Activated naive CD4-positive, alpha-beta T cell treated with anti-CD3 and anti-CD28 coated beads, Interleukin-2, amount 50 U/mL, for 24 hours (primary cell): Measurements from ENCODE around the gene JKAMP.

Experiments
- H3K27ac Mint-ChIP-seq: one replicate; pipeline ENCODE4 v1.8.0; 2021; ENCODE audit warnings: mild to moderate bottlenecking, mixed read lengths
- H3K27me3 Mint-ChIP-seq: one replicate; pipeline ENCODE4 v1.8.0; 2021; ENCODE audit warnings: mixed read lengths
- H3K36me3 Mint-ChIP-seq: one replicate; pipeline ENCODE4 v1.8.0; 2021; ENCODE audit warnings: mixed read lengths
- H3K4me1 Mint-ChIP-seq: one replicate; pipeline ENCODE4 v1.8.0; 2021; ENCODE audit warnings: mixed read lengths
- H3K4me3 Mint-ChIP-seq: one replicate; pipeline ENCODE4 v1.8.0; 2021; ENCODE audit warnings: mild to moderate bottlenecking, mixed read lengths
- H3K9me3 Mint-ChIP-seq: one replicate; pipeline ENCODE4 v1.8.0; 2021; ENCODE audit warnings: mixed read lengths

The JKAMP gene

GRCh38 chr14:59464486-59465315 is 19.6 kb upstream of the JKAMP start:
- H3K4me1 Mint-ChIP-seq = peaks cover 4% of the 10 kb centered on the region
- no peaks in the 10 kb centered on the region for H3K9me3 Mint-ChIP-seq
- H3K27me3 Mint-ChIP-seq = no peaks in the 10 kb centered on the region
- peak overlapping the region; percentile 90 for H3K4me3 Mint-ChIP-seq
- peaks cover 2% of the 10 kb centered on the region for H3K36me3 Mint-ChIP-seq
- peak overlapping the region; percentile 52 for H3K27ac Mint-ChIP-seq

- Mint-ChIP-seq H3K4me1 (peaks cover 4% of the 10 kb centered on the region), H3K4me3 (peak within 1 kb of the TSS; percentile 90), H3K9me3 (no peaks in the 10 kb centered on the region), H3K36me3 (peaks cover 2% of the 10 kb centered on the region), H3K27me3 (no peaks in the 10 kb centered on the region), H3K27ac (peak within 1 kb of the TSS; percentile 52)
Observed at GRCh38 chr14:59465316-59466135, 18.8 kb upstream of the JKAMP start, which contains the start of gene GPR135. Gene GPR135, minus strand, starts transcription at chr14:59465380. Its CDS starts 154 bp downstream, at chr14:59465226.

GRCh38 chr14:59474172-59474571 is 10.1 kb upstream of the JKAMP start:
- Mint-ChIP-seq H3K27me3 (no peaks in the 10 kb centered on the region), H3K4me3 (no peak overlapping the region), H3K9me3 (no peaks in the 10 kb centered on the region), H3K4me1 (peaks cover 12% of the 10 kb centered on the region), H3K36me3 (peaks cover 6% of the 10 kb centered on the region), H3K27ac (no peak overlapping the region)

- Mint-ChIP-seq H3K27me3 (no peaks in the 10 kb centered on the region), H3K36me3 (peaks cover 6% of the 10 kb centered on the region), H3K9me3 (no peaks in the 10 kb centered on the region)
Observed at GRCh38 chr14:59475709-59476108, 8.6 kb upstream of the JKAMP start.

GRCh38 chr14:59478540-59478939 is 5.8 kb upstream of the JKAMP start:
- Mint-ChIP-seq H3K9me3 (no peaks in the 10 kb centered on the region), H3K4me3 (no peak overlapping the region), H3K36me3 (peaks cover 3% of the 10 kb centered on the region), H3K27me3 (no peaks in the 10 kb centered on the region), H3K4me1 (peaks cover 50% of the 10 kb centered on the region), H3K27ac (no peak overlapping the region)

More at GRCh38 chr14:59475709-59476108, 8.6 kb upstream of the JKAMP start:
- peaks cover 23% of the 10 kb centered on the region for H3K4me1 Mint-ChIP-seq
- H3K27ac Mint-ChIP-seq = no peak overlapping the region
- no peak overlapping the region for H3K4me3 Mint-ChIP-seq

- peaks cover 54% of the 10 kb centered on the region for H3K4me1 Mint-ChIP-seq
Observed at GRCh38 chr14:59480166-59480565, 4.2 kb upstream of the JKAMP start.

DNA sequence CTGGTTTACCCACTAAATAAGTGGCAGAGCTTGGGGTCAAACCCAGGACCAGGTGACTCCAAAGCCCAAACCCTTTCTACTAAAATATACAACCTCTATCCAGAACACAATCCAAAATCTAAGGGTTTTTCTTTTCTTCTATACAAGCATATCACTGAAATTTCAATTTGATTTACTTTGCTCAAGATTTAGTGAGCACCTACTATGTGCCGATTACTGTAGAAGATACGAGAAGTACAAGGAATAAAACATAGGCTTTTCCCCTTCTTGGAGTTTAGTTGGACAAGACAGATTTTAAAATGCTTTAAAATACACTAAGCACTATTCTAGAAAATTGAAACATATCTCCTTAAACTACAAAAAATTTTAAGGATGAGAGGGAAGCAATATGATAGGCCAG is 2.9 kb upstream of the JKAMP start:
- peaks cover 2% of the 10 kb centered on the region for H3K36me3 Mint-ChIP-seq
- H3K27ac Mint-ChIP-seq = no peak overlapping the region
- H3K4me3 Mint-ChIP-seq = peak overlapping the region; percentile 94
- peaks cover 62% of the 10 kb centered on the region for H3K4me1 Mint-ChIP-seq
- H3K27me3 Mint-ChIP-seq = no peaks in the 10 kb centered on the region
- no peaks in the 10 kb centered on the region for H3K9me3 Mint-ChIP-seq

More at GRCh38 chr14:59480166-59480565, 4.2 kb upstream of the JKAMP start:
- Mint-ChIP-seq H3K36me3 (peaks cover 2% of the 10 kb centered on the region), H3K9me3 (no peaks in the 10 kb centered on the region), H3K27me3 (no peaks in the 10 kb centered on the region), H3K4me3 (peak overlapping the region; percentile 28), H3K27ac (no peak overlapping the region)

GRCh38 chr14:59481871-59482540 is 2.3 kb upstream of the JKAMP start:
- Mint-ChIP-seq H3K4me1 (peaks cover 60% of the 10 kb centered on the region), H3K9me3 (no peaks in the 10 kb centered on the region), H3K27ac (no peak overlapping the region), H3K36me3 (peaks cover 2% of the 10 kb centered on the region), H3K27me3 (no peaks in the 10 kb centered on the region), H3K4me3 (peak overlapping the region; percentile 94)

- Mint-ChIP-seq H3K9me3 (no peaks in the 10 kb centered on the region), H3K4me3 (peak overlapping the region; percentile 94), H3K36me3 (peaks cover 2% of the 10 kb centered on the region), H3K4me1 (peaks cover 61% of the 10 kb centered on the region), H3K27ac (peak overlapping the region; percentile 8), H3K27me3 (no peaks in the 10 kb centered on the region)
Observed at GRCh38 chr14:59482541-59483331, 1.6 kb upstream of the JKAMP start.

- no peaks in the 10 kb centered on the region for H3K27me3 Mint-ChIP-seq
- H3K9me3 Mint-ChIP-seq = no peaks in the 10 kb centered on the region
- peak overlapping the region; percentile 84 for H3K27ac Mint-ChIP-seq
- H3K4me1 Mint-ChIP-seq = peaks cover 67% of the 10 kb centered on the region
- H3K36me3 Mint-ChIP-seq = peaks cover 6% of the 10 kb centered on the region
- H3K4me3 Mint-ChIP-seq = peak overlapping the region; percentile 94
Observed at GRCh38 chr14:59483363-59483762, 954 bp upstream of the JKAMP start.

DNA sequence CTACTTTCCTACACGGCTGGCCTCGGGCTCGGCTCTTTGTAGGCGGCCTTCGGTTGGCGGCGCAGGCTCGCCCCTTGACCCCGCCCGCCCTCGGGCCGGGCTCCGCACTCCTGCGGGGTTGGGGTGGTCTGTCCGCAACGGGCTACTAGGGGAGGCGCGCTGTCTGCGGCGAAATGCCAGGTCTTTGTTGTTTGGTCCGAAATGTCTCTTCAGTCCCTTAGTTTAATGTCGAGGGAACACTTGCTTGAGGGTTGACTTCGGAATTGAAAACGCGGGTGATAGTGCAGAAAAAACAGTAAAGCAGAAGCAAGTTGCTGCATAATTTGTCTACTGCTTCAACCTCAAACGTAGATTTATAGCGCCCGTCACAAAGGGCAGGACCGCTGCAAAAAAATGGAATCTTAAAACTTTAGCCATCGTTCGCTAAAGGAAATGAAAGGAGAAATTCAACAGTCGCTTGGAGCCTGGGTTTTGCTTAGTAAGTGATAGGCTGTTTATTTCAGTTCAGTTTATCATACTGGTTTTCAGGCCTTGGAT is 390 bp downstream of the JKAMP start:
- H3K4me1 Mint-ChIP-seq = peaks cover 80% of the 10 kb centered on the region
- H3K36me3 Mint-ChIP-seq = peaks cover 13% of the 10 kb centered on the region
- no peaks in the 10 kb centered on the region for H3K9me3 Mint-ChIP-seq
- H3K27ac Mint-ChIP-seq = peak overlapping the region; percentile 94
- H3K4me3 Mint-ChIP-seq = peak overlapping the region; percentile 94
- no peaks in the 10 kb centered on the region for H3K27me3 Mint-ChIP-seq

DNA sequence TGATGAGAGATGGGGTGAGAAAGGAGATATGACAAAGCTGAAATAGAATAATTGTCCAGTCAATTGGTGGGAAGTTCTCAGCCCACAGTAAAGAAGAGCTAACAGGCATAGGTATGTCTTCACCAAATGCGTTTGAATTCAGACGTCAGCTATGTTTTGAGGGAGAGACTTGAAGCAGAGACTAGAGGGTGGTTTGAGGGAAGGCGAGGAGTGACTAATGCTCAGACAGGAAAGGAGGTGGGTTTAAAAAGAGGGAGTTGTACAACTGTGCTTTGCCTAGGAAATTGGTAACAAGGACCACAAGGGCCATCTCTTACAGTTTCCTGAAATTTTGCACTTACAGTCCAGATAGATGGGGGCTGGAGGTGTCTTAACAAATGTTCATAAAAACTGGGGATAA is 6.4 kb downstream of the JKAMP start:
- Mint-ChIP-seq H3K9me3 (no peaks in the 10 kb centered on the region), H3K36me3 (peaks cover 31% of the 10 kb centered on the region), H3K27me3 (no peaks in the 10 kb centered on the region), H3K27ac (peak overlapping the region; percentile 69), H3K4me3 (no peak overlapping the region), H3K4me1 (peaks cover 57% of the 10 kb centered on the region)

DNA sequence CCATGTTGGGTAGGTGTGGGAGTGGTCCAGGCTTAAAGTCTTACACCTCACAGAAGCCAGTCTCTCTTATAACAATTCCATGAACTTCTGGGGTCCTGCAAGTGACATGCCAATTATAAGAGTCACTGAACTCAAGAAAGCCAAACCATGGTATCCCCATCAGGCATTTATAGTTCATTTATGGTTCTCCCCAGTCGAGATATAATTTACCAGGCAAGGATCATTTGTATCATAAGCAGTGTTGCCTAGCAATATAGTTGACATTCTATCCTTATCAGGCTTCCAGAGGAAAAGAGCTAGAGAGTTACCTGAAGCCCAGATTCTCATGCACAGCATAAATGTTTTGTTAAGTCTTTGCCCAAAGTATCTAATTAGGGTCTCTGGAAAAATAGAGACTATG is 8.1 kb downstream of the JKAMP start:
- Mint-ChIP-seq H3K36me3 (peaks cover 31% of the 10 kb centered on the region), H3K9me3 (no peaks in the 10 kb centered on the region), H3K4me1 (peaks cover 49% of the 10 kb centered on the region), H3K27me3 (no peaks in the 10 kb centered on the region), H3K27ac (no peak overlapping the region), H3K4me3 (no peak overlapping the region)

DNA sequence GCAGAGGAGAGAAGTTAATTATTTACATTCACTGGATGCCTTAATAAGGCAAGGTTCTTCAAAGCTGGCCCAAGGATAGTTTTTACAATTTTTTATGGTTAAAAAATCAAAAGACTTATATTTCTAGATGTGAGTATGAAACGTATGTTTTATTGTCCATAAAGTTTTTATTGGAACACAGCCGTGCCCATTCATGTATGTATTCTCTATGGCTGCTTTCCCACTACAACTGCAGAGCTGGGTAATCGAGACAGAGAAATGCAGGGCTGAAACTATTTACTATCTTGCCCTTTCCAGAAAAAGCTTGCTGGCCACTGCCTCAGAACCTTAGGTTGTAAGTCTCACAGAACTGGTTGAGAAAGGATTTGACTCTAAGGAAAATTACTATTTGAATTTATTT is 16.4 kb downstream of the JKAMP start:
- Mint-ChIP-seq H3K4me3 (no peak overlapping the region), H3K36me3 (peaks cover 7% of the 10 kb centered on the region), H3K27ac (no peak overlapping the region), H3K9me3 (no peaks in the 10 kb centered on the region), H3K27me3 (no peaks in the 10 kb centered on the region), H3K4me1 (peaks cover 25% of the 10 kb centered on the region)

DNA sequence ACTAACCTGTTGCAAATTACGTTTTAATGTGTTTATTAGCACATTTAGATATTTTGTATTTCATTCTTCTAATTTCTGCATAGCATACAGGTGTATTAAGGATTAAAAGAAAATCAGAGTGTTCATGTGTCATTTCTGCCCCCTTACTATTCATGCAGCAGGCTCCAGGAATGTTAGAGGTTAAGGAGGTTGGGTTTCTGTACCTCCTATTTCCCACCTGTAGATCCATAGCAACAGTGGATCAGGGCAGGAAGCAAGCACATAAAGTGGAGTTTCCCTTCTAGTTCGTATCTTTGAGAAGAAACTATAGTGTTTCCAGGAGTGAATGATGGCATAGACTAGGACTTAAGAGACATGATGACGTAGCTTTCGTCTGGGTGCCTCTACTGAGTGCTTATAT is 18.9 kb downstream of the JKAMP start:
- no peak overlapping the region for H3K27ac Mint-ChIP-seq
- peaks cover 7% of the 10 kb centered on the region for H3K36me3 Mint-ChIP-seq
- no peak overlapping the region for H3K4me3 Mint-ChIP-seq
- no peaks in the 10 kb centered on the region for H3K9me3 Mint-ChIP-seq
- no peaks in the 10 kb centered on the region for H3K27me3 Mint-ChIP-seq
- peaks cover 21% of the 10 kb centered on the region for H3K4me1 Mint-ChIP-seq
